ENCODE measurements around the gene CCDC12. TPM values are rescaled to one million over a fixed set of nuclear protein-coding genes. Genes with fewer than 3 reads are reported as not detected.

Gene CCDC12
- total and polyA plus RNA-seq, 8 donors: 34.7 to 57.9 (median 46.1) TPM

GRCh38 chr3:46984591-46985459 is 8.3 kb upstream of the CCDC12 start:
- ATAC-seq (no peak), DNase-seq (peak in 1 of 4 donors; percentile 44)
- peaks cover 0 to 14% of the 10 kb centered on the region in 2 donors for H3K36me3 ChIP-seq
- H3K27ac ChIP-seq: peak overlapping the region in 1 of 2 donors; percentile 89
- no peaks in the 10 kb centered on the region for H3K9me3 ChIP-seq
- intact Hi-C loops (cut with DNase I): no loop called here
- no peaks in the 10 kb centered on the region for H3K27me3 ChIP-seq
- no peak overlapping the region for H3K4me3 ChIP-seq
- H3K4me1 ChIP-seq: peaks cover 31 to 89% of the 10 kb centered on the region in 2 donors
- TF ChIP-seq, protein P1, sequence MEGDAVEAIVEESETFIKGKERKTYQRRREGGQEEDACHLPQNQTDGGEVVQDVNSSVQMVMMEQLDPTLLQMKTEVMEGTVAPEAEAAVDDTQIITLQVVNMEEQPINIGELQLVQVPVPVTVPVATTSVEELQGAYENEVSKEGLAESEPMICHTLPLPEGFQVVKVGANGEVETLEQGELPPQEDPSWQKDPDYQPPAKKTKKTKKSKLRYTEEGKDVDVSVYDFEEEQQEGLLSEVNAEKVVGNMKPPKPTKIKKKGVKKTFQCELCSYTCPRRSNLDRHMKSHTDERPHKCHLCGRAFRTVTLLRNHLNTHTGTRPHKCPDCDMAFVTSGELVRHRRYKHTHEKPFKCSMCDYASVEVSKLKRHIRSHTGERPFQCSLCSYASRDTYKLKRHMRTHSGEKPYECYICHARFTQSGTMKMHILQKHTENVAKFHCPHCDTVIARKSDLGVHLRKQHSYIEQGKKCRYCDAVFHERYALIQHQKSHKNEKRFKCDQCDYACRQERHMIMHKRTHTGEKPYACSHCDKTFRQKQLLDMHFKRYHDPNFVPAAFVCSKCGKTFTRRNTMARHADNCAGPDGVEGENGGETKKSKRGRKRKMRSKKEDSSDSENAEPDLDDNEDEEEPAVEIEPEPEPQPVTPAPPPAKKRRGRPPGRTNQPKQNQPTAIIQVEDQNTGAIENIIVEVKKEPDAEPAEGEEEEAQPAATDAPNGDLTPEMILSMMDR (IDR thresholded peaks at IDR 0.05): no peak

GRCh38 chr3:46982546-46982945 is 6.0 kb upstream of the CCDC12 start:
- Histone ChIP-seq H3K4me3 (peak overlapping the region in 1 of 2 donors; percentile 69), H3K27ac (peak overlapping the region; percentile 62 to 90), H3K36me3 (no peaks in the 10 kb centered on the region), H3K9me3 (no peaks in the 10 kb centered on the region), H3K27me3 (no peaks in the 10 kb centered on the region), H3K4me1 (peaks cover 24 to 83% of the 10 kb centered on the region in 2 donors)
- DNase-seq (no peak), ATAC-seq (no peak)
- intact Hi-C loops (cut with DNase I): no loop called here
- TF ChIP-seq, protein P1 (IDR thresholded peaks at IDR 0.05): no peak

DNA sequence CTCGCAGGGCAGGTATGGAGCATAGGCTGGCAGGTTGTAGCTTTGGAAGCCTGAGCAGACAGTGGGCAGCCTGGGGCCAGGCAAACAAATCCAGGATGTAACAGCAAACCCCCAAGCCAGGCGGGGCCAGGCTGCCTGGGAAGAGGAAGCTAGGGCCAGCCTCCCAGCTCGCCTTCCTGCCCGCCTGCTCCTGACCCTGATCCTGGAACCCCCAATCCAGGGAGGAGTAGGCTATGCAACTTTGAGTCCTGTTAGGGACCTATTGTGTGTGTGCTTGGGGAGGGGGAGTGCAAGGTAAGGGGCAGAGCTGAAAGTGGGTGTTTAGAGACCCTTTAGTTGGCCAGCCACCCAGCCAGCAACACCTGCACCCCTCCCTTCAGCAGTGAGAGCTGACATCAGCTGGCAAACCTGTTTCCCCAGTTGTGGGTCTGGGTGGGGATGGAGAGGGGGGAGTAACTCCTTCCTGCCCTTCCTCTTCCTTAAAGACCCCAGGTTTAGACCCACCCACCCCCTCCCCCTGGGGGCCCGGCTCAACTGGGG is 5.5 kb upstream of the CCDC12 start:
- intact Hi-C loops (cut with DNase I): no loop called here
- H3K27ac ChIP-seq: peak overlapping the region; percentile 62 to 90
- H3K27me3 ChIP-seq: no peaks in the 10 kb centered on the region
- peak overlapping the region; percentile 5 to 69 for H3K4me3 ChIP-seq
- H3K4me1 ChIP-seq: peaks cover 21 to 83% of the 10 kb centered on the region in 2 donors
- H3K36me3 ChIP-seq: no peaks in the 10 kb centered on the region
- peak; percentile 21 for ATAC-seq
- H3K9me3 ChIP-seq: no peaks in the 10 kb centered on the region
- TF ChIP-seq, protein P1 (IDR thresholded peaks at IDR 0.05): no peak
- DNase-seq: peak in 3 of 4 donors; percentile 65 to 92 (median 79)

- Histone ChIP-seq H3K9me3 (no peaks in the 10 kb centered on the region), H3K4me3 (peak overlapping the region; percentile 57 to 69), H3K27ac (peak overlapping the region; percentile 48 to 90), H3K27me3 (no peaks in the 10 kb centered on the region), H3K36me3 (no peaks in the 10 kb centered on the region), H3K4me1 (peaks cover 16 to 75% of the 10 kb centered on the region in 2 donors)
- DNase-seq (peak in 1 of 4 donors; percentile 50), ATAC-seq (no peak)
- intact Hi-C loops (cut with DNase I): no loop called here
- TF ChIP-seq, protein P1 (IDR thresholded peaks at IDR 0.05): no peak
Observed at GRCh38 chr3:46979958-46980497, 3.5 kb upstream of the CCDC12 start.
